H1 (cell line): ENCODE results near the gene ADRM1. TPM values are rescaled to one million over a fixed set of nuclear protein-coding genes. Genes with fewer than 3 reads are reported as not detected.

ENCODE experiments used
- CTCF ChIA-PET: fragments of 300-600 bp; sonication (Branson Sonifier 250); formaldehyde crosslinking; loops from one replicate; lab custom pipeline; 2021; ENCODE audit not compliant: partially characterized antibody; lab: Charles Lee
- POLR2A ChIA-PET: fragments of 300-600 bp; sonication (Branson Sonifier 250); formaldehyde crosslinking; loops from one replicate; lab custom pipeline; 2021; ENCODE audit warnings: inconsistent platforms; ENCODE audit not compliant: partially characterized antibody; lab: Charles Lee
- DNase-seq, 2 experiments: peaks; one replicate each; pipeline versions ENCODE4 v3.0.0 to v3.0.0-alpha.2; 2010 to 2022; ENCODE audit warnings: low spot score in 2 of 2, low read depth in 1 of 2, mixed read lengths in 1 of 2
- FAIRE-seq: peaks from 2 replicates; lab custom pipeline; 2011; peaks lifted over from hg19 to GRCh38; lab: Jason Lieb, UNC
- H2AFZ ChIP-seq: 2 replicates; pipeline ENCODE4 v1.8.1; 2012; ENCODE audit warnings: low read length, inconsistent platforms
- H2AK5ac ChIP-seq: 2 replicates; pipeline ENCODE4 v1.6.1; 2013; ENCODE audit warnings: low read depth, low read length
- H2BK120ac ChIP-seq: replicated peaks from 2 replicates; pipeline ENCODE3; 2013; ENCODE audit warnings: low read depth, low read length, inconsistent platforms
- H2BK12ac ChIP-seq: 2 replicates; pipeline ENCODE4 v1.6.1; 2013; ENCODE audit warnings: low read depth, low read length
- H2BK15ac ChIP-seq: 2 replicates; pipeline ENCODE4 v1.6.1; 2013; ENCODE audit warnings: low read length
- H2BK20ac ChIP-seq: 2 replicates; pipeline ENCODE4 v1.6.1; 2013; ENCODE audit warnings: low read length
- H2BK5ac ChIP-seq: 2 replicates; pipeline ENCODE4 v1.6.1; 2013; ENCODE audit warnings: low read depth, low read length
- H3K14ac ChIP-seq: 2 replicates; pipeline ENCODE4 v1.6.1; 2013; ENCODE audit warnings: inconsistent platforms; ENCODE audit not compliant: insufficient read length
- H3K18ac ChIP-seq: 2 replicates; pipeline ENCODE4 v1.6.1; 2013; ENCODE audit warnings: low read length; ENCODE audit errors: extremely low read depth
- H3K23ac ChIP-seq: 2 replicates; pipeline ENCODE4 v1.6.1; 2013; ENCODE audit warnings: inconsistent platforms; ENCODE audit not compliant: insufficient read length
- H3K23me2 ChIP-seq: 2 replicates; pipeline ENCODE4 v1.6.1; 2013; ENCODE audit warnings: low read depth, low read length
- H3K27ac ChIP-seq: 2 replicates; pipeline ENCODE4 v1.6.1; 2011; ENCODE audit warnings: low read depth, low read length, inconsistent platforms
- H3K27me3 ChIP-seq, 4 experiments: replicated peaks in 1 of 4; 1 replicate in 1 of 4; 2 replicates in 3 of 4; pipeline versions ENCODE4 v1.6.1 to v1.8.1; 2011 to 2013; ENCODE audit warnings: low read length in 3 of 4, mild to moderate bottlenecking in 3 of 4, inconsistent platforms in 2 of 4, mixed read lengths in 2 of 4, moderate library complexity in 1 of 4; ENCODE audit not compliant: control insufficient read depth in 3 of 4, insufficient read depth in 3 of 4; ENCODE audit errors: extremely low read depth in 1 of 4
- H3K36me3 ChIP-seq, 4 experiments: 2 replicates each; pipeline versions ENCODE4 v1.6.1 to v1.8.1; 2011 to 2013; ENCODE audit warnings: mild to moderate bottlenecking in 4 of 4, low read length in 3 of 4, moderate library complexity in 2 of 4, control low read depth in 1 of 4, inconsistent platforms in 1 of 4; ENCODE audit not compliant: insufficient read depth in 4 of 4, control insufficient read depth in 2 of 4
- H3K4ac ChIP-seq: replicated peaks from 2 replicates; pipeline ENCODE3; 2013; ENCODE audit warnings: low read length, low read depth, mixed read lengths, inconsistent platforms; ENCODE audit not compliant: insufficient read length
- H3K4me1 ChIP-seq, 4 experiments: replicated peaks in 1 of 4; 1 replicate in 1 of 4; 2 replicates in 3 of 4; pipeline versions ENCODE4 v1.6.1 to v1.8.1; 2011 to 2013; ENCODE audit warnings: low read length in 3 of 4, inconsistent platforms in 2 of 4, mixed read lengths in 1 of 4; ENCODE audit not compliant: insufficient read depth in 4 of 4, control insufficient read depth in 3 of 4
- H3K4me2 ChIP-seq, 2 experiments: 2 replicates each; pipeline versions ENCODE4 v1.6.1 to v1.8.1; 2011 to 2013; ENCODE audit warnings: low read depth in 2 of 2, low read length in 2 of 2, control low read depth in 1 of 2, inconsistent platforms in 1 of 2, mild to moderate bottlenecking in 1 of 2; ENCODE audit not compliant: insufficient read depth in 1 of 2
- H3K4me3 ChIP-seq, 4 experiments: fragments of 200-600, 300-600 bp in 1 of 4; sonication (generic), shearing (Covaris generic), sonication (Bioruptor Twin) in 1 of 4; 2 replicates each; pipeline versions ENCODE4 v1.5.1 to v1.8.1; 2011 to 2016; ENCODE audit warnings: low read length in 4 of 4, low read depth in 3 of 4, control low read depth in 2 of 4, inconsistent platforms in 2 of 4, mild to moderate bottlenecking in 2 of 4, mixed read lengths in 1 of 4, moderate library complexity in 1 of 4; ENCODE audit not compliant: insufficient read depth in 2 of 4; ENCODE audit errors: extremely low read depth in 1 of 4
- H3K56ac ChIP-seq: replicated peaks from 2 replicates; pipeline ENCODE3; 2013; ENCODE audit warnings: low read depth, mild to moderate bottlenecking, mixed read lengths, low read length, inconsistent platforms; ENCODE audit not compliant: insufficient read length
- H3K79me1 ChIP-seq: 2 replicates; pipeline ENCODE4 v1.6.1; 2013; ENCODE audit warnings: low read depth, low read length, control low read depth
- H3K79me2 ChIP-seq, 2 experiments: 2 replicates each; pipeline versions ENCODE4 v1.6.1 to v1.8.1; 2012 to 2013; ENCODE audit warnings: low read length in 2 of 2, mild to moderate bottlenecking in 2 of 2, inconsistent platforms in 1 of 2; ENCODE audit not compliant: insufficient read depth in 2 of 2, control insufficient read depth in 1 of 2
- H3K9ac ChIP-seq, 4 experiments: replicated peaks in 1 of 4; 1 replicate in 1 of 4; 2 replicates in 3 of 4; pipeline versions ENCODE4 v1.6.1 to v1.8.1; 2011 to 2013; ENCODE audit warnings: low read depth in 3 of 4, low read length in 3 of 4, control low read depth in 2 of 4, mild to moderate bottlenecking in 2 of 4, moderate library complexity in 2 of 4, inconsistent platforms in 1 of 4; ENCODE audit errors: extremely low read depth in 1 of 4
- H3K9me3 ChIP-seq, 2 experiments: 2 replicates each; pipeline versions ENCODE4 v1.6.1 to v1.8.1; 2012 to 2013; ENCODE audit warnings: mild to moderate bottlenecking in 2 of 2, moderate library complexity in 2 of 2, control low read depth in 1 of 2, inconsistent platforms in 1 of 2, low read depth in 1 of 2, low read length in 1 of 2, mixed read lengths in 1 of 2; ENCODE audit not compliant: insufficient read depth in 2 of 2
- H4K20me1 ChIP-seq, 2 experiments: replicated peaks in 1 of 2; 2 replicates each; pipeline versions ENCODE3 to v1.8.1; 2011 to 2013; ENCODE audit warnings: inconsistent platforms in 2 of 2, low read length in 2 of 2, mild to moderate bottlenecking in 1 of 2; ENCODE audit not compliant: insufficient read depth in 2 of 2, control insufficient read depth in 1 of 2
- H4K5ac ChIP-seq: 2 replicates; pipeline ENCODE4 v1.6.1; 2013; ENCODE audit warnings: low read length, low read depth, mixed read lengths, inconsistent platforms; ENCODE audit not compliant: insufficient read length
- H4K8ac ChIP-seq: 2 replicates; pipeline ENCODE4 v1.8.0; 2013; ENCODE audit warnings: mild to moderate bottlenecking, moderate library complexity, low read length, inconsistent platforms; ENCODE audit not compliant: insufficient read depth; ENCODE audit errors: extremely low read depth
- H4K91ac ChIP-seq: replicated peaks from 2 replicates; pipeline ENCODE3; 2013; ENCODE audit warnings: low read length, mixed read lengths, inconsistent platforms; ENCODE audit not compliant: insufficient read length
- ASH2L ChIP-seq: fragments of 200-600, 300-600 bp; sonication (generic); IDR thresholded peaks from one replicate; pipeline ENCODE4 v1.7.1; 2017; ENCODE audit warnings: low read length
- ATF2 ChIP-seq: IDR thresholded peaks from 2 replicates; pipeline ENCODE4 v1.6.1; 2012; ENCODE audit warnings: low read length, inconsistent platforms
- CTBP2 ChIP-seq: IDR thresholded peaks from 2 replicates; pipeline ENCODE4 v1.7.0; 2011; ENCODE audit warnings: borderline replicate concordance, mild to moderate bottlenecking, moderate library complexity, mixed read lengths, low read length; ENCODE audit not compliant: insufficient read depth, insufficient read length
- E2F6 ChIP-seq: IDR thresholded peaks from 2 replicates; pipeline ENCODE4 v1.6.1; 2012; ENCODE audit warnings: inconsistent platforms
- EZH2 ChIP-seq: fragments of 200-600 bp; sonication (generic); IDR thresholded peaks from 2 replicates; pipeline ENCODE4 v1.7.1; 2012; ENCODE audit warnings: low read depth, mild to moderate bottlenecking, moderate library complexity, low read length, inconsistent platforms; ENCODE audit not compliant: severe bottlenecking
- KDM1A ChIP-seq: fragments of 200-600, 300-600 bp; sonication (generic); IDR thresholded peaks from 2 replicates; pipeline ENCODE4 v1.7.1; 2016; ENCODE audit warnings: mild to moderate bottlenecking, low read length, borderline replicate concordance
- MAFK ChIP-seq: IDR thresholded peaks from 2 replicates; pipeline ENCODE4 v1.6.1; 2012; ENCODE audit warnings: low read depth, mild to moderate bottlenecking, improper control_type of control experiment, low read length
- NRF1 ChIP-seq: IDR thresholded peaks from 2 replicates; pipeline ENCODE4 v1.6.1; 2011; ENCODE audit warnings: mild to moderate bottlenecking, low read depth, low read length, improper control_type of control experiment
- SP1 ChIP-seq: IDR thresholded peaks from 2 replicates; pipeline ENCODE4 v1.6.1; 2011; ENCODE audit warnings: low read depth, low read length
- TAF7 ChIP-seq: optimal IDR thresholded peaks from 2 replicates; pipeline ENCODE3; 2011; ENCODE audit warnings: low read depth, mild to moderate bottlenecking, inconsistent platforms, low read length, moderate library complexity, borderline replicate concordance
- ZNF274 ChIP-seq: IDR thresholded peaks from 2 replicates; pipeline ENCODE4 v1.7.0; 2012; ENCODE audit warnings: low read length, borderline replicate concordance; ENCODE audit errors: extremely low read depth
- WGBS, 2 experiments: shearing (Covaris generic) in 1 of 2; methylation state at CpG; one replicate each; pipeline versions ENCODE4 v1.1.6 to v1.1.7; 2013 to 2015; ENCODE audit warnings: low lambda C conversion rate in 2 of 2, mixed read lengths in 2 of 2, inconsistent platforms in 1 of 2, low coverage in 1 of 2, missing lambda C conversion rate in 1 of 2; ENCODE audit not compliant: insufficient replicate concordance in 2 of 2, insufficient coverage in 1 of 2, insufficient read length in 1 of 2; ENCODE audit errors: extremely low coverage in 1 of 2, missing lambda C conversion rate in 1 of 2; 5-methylcytosine and 5-hydroxymethylcytosine counted together
- polyA plus RNA-seq, 7 experiments: library from polyadenylated mRNA; depleted of rRNA in 3 of 7; stranded (reverse) in 5 of 7; unstranded in 2 of 7; fragments of >200 nt in 5 of 7; fragments of 200-250 nt in 2 of 7; gene quantifications; 1 replicate in 5 of 7; 2 replicates in 1 of 7; 4 replicates in 1 of 7; pipeline versions ENCODE4 v1.2.1 to v1.2.3, GENCODE V29; 2011 to 2013; ENCODE audit warnings: missing spikeins in 2 of 7, mixed read lengths in 2 of 7
- total RNA-seq: library from RNA; stranded (reverse); fragmentation: NEBNext Ultra II Directional; extraction: Animal tissue kit (Norgen Biotek cat#: 25700); gene quantifications from 2 replicates; pipeline ENCODE4 v1.2.1, GENCODE V29; 2021

ADRM1 gene
- total and polyA plus RNA-seq, 2 of the 8 experiments (the other 6 are each of a cell fraction or from before 2014, with no cell fraction given), result 126 to 214 TPM

DNA sequence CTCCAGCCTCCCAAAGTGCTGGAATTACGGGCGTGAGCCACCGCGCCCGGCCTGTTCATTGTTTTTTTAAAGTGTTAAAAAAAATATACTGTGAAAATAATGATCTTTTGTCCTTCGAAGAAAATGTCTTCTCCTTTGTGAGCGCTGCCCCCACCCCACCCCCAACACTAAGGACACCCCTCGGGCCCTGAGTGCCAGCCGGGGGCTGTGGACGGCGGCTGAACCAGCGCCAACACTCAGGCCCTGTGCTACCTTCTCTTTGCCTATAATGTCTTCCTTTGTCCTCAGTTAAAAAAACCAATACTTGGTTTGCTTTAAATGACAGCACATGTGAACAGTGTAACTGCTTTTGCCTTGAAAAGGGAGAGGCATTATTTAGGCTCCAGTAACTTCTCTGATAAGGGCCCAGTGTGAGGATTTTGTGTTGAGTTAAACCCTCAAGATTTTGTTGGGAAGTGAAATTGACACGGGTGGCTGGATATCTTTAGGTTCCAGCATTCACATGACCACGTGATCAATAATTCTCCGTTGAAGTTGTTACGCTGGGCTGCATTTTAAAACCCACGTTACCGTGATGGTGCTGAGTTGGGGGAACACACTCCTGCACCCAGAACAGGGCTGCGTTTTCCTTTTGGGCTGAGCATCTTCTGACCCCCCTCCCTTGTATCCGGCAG is 9.5 kb upstream of the ADRM1 start:
- Histone ChIP-seq H2AK5ac (no peak overlapping the region), H4K8ac (no peak overlapping the region), H3K9me3 (no peaks in the 10 kb centered on the region), H3K4ac (no peak overlapping the region), H4K5ac (no peak overlapping the region), H3K4me2 (no peak overlapping the region), H3K4me1 (no peaks in the 10 kb centered on the region), H4K91ac (no peak overlapping the region), H2BK120ac (no peak overlapping the region), H3K4me3 (no peak overlapping the region), H3K18ac (no peak overlapping the region), H3K23me2 (no peaks in the 10 kb centered on the region), H2BK12ac (no peak overlapping the region), H3K36me3 (peaks cover 4 to 41% (median 8%) of the 10 kb centered on the region in 4 experiments; a peak in 5 of 8 replicates), H3K27me3 (no peaks in the 10 kb centered on the region), H2AFZ (no peak overlapping the region), H3K9ac (no peak overlapping the region), H3K56ac (no peak overlapping the region), H4K20me1 (peaks cover 2 to 9% of the 10 kb centered on the region in 2 experiments), H2BK15ac (no peak overlapping the region), H2BK20ac (no peak overlapping the region), H3K79me1 (no peaks in the 10 kb centered on the region; the same call in 1 of the 2 replicates), H2BK5ac (no peak overlapping the region), H3K27ac (no peak overlapping the region), H3K23ac (no peak overlapping the region), H3K79me2 (no peaks in the 10 kb centered on the region), H3K14ac (no peak overlapping the region)
- CTCF ChIA-PET, result no interaction called here
- DNase-seq, result no peak
- WGBS, 2 experiments, result 97% methylated on average over 20 of the region's 20 CpGs; no CpG with 5 or more reads in 1 of the 2 experiments
- FAIRE-seq, result no peak
- POLR2A ChIA-PET, result no interaction called here
- no peak for TF ChIP-seq MAFK
- TF ChIP-seq CTBP2, result no peak
- TF ChIP-seq TAF7, result no peak
- TF ChIP-seq ZNF274, result no peak
- TF ChIP-seq ASH2L, result no peak
- TF ChIP-seq ATF2, result no peak
- no peak for TF ChIP-seq EZH2
- TF ChIP-seq SP1, result no peak
- no peak for TF ChIP-seq KDM1A
- no peak for TF ChIP-seq NRF1
- TF ChIP-seq E2F6, result no peak
